ENCODE data around the gene CAMK2G.

The CAMK2G gene

GRCh38 chr10:73862011-73862410, 12.3 kb downstream of the CAMK2G start:
- no peak for DNase-seq

DNA sequence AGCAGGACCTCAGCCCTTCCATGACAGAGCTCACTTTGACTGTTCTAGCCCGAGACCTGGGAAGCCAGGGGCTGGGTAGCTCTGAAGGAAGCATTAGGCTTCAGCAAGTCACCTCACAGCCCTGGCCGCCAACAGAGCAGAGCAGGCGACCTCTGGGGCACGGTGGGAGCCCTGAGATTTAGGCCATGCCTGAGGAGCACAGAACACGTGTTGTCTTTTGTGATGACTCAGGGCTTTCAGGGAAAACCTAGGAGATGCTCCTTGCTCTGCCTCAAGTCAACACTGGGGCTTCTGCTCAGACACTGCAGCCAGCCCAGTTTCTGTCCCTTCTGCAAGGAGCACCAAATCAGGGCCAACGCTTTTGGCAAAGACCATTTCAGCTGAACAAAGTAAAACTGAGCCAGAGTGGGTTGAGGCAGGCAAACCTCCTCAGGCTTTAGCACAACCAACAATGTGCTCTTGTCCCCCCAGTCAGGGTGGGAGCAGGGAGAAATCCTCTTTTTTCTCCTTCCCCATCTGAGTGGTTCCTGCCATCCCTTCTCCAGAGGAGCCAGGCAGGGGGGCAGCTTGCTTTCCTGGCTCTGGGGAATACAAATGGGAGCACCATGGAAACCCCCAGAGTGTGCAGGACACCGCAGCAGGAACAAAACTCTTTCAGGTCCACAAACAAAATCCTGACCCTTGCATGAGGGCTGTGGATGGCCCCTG, 14.4 kb downstream of the CAMK2G start:
- DNase-seq: no peak

- DNase-seq: peak; percentile 52
Measured at GRCh38 chr10:73859428-73859783, 14.9 kb downstream of the CAMK2G start.

GRCh38 chr10:73858750-73859427, 15.5 kb downstream of the CAMK2G start:
- DNase-seq: no peak

GRCh38 chr10:73858013-73858708, 16.2 kb downstream of the CAMK2G start:
- no peak for DNase-seq

DNA sequence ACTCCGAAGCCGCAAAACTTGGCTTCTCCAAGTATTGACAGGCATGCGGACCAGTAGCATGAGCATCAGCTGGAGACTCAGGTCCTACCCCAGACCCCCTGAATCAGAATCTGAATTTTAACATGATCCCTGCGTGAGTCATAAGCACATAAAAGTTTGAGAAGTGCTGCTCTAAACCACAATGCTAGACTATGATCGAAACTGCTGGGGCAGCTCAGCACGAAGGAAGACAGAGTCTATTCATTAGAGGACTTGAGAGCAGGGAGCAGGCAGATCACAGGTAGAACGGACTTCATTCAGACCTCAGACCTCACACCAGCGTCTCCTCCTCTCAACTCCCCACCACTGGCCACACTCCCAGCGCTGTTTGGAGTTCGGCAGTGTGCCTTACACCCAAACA, 16.9 kb downstream of the CAMK2G start:
- no peak for DNase-seq

DNA sequence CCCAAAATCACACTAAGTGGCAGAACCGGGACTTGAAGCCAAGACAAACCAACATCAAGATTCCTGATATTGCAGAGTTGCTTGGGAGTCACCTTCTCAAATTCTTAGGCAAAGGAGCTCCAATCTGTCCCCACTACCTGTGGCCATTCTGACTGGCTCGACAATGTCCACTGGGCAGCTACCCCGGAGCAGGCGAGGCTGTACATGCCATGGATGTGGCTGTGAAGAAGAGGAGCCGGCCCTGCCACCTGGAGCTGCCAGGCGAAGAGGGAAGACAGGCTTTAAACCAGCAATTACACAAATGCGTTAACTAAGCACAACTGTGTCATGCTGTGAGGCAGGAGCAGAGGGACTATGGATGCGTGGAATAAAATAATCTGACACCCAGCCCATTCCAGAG, 18.1 kb downstream of the CAMK2G start:
- DNase-seq: no peak

- no peak for DNase-seq
Measured at GRCh38 chr10:73855413-73855812, 18.9 kb downstream of the CAMK2G start.

DNA sequence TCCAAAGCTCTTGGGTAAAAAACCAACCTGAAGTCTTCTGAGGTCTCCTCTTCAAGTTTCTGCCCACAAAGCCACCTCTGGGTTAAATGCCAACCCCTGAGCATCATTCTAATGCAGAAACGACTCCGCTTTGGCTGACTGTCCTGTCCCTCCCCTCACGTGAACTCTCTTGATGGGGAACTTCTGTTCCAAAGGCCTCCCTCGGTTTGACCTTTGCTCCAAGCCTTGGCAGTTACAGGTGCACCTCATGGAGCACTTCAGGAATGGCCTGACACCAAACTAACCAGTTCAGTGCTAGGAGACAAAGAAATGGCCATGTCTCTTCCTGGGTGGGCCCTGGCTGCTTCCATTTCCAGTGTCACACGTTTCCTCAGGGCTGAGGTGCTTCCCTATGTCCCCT, 20.0 kb downstream of the CAMK2G start:
- DNase-seq: no peak

DNA sequence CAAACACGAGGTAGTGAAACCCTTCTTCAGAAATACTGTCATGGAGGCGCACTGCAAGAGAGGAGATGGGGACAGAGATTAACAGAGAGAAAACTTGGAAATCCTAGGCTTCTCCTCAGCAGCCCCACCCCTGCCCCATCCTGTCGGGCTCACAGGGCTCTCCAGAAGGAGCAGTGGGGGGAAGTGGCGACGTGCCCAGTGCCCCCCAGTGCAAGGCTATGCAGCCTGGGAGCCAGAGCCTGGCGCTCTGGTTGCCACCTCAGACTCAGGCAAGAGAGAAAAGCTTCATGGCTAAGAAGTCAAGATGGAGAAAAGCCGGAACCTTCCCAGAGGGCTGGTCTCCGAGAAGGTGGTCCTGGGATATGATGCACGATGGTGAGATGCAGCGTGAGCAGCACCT, 21.2 kb downstream of the CAMK2G start:
- no peak for DNase-seq

- no peak for DNase-seq
Measured at GRCh38 chr10:73850863-73851461, 23.4 kb downstream of the CAMK2G start.

- DNase-seq: no peak
Measured at GRCh38 chr10:73850211-73850610, 24.1 kb downstream of the CAMK2G start.

- peak; percentile 92 for DNase-seq
Measured at GRCh38 chr10:73848821-73849489, 25.4 kb downstream of the CAMK2G start.

DNA sequence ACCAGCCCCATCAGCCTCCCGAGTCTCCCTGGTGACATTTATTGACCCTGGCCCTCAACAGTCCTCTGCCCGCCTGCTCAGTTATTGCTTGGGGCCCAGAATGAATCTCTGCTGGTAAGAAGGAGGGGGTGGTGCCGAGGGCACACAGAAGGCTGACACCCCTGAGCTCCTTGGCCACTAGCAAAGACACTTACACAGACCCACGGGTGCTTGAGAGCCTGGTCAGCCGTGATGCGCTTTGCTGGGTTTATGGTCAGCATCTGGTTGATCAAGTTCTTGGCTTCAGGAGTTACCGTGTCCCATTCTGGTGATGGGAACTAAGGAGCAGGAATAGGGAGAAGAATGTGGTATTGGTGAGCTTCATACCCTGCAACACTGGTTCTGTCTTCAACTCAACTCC, 27.3 kb downstream of the CAMK2G start:
- DNase-seq: no peak

DNA sequence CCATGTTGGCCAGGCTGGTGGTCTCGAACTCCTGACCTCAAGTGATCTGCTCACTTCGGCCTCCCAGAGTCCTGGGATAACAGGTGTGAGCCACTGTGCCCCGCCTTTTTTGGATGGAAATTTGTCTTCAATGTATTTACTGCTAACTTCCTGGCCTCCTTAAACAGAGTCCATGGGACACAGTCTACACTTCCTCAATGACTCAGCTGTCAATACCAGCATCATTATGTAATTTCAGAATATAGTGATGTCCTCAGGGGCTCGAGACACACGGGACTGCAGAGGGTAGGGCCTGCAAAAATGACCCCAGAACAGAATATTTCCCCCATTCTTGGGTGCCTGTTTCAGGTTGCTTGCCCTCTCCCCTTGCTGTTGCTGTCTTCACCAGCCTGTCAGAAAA, 31.1 kb downstream of the CAMK2G start:
- DNase-seq: no peak

DNA sequence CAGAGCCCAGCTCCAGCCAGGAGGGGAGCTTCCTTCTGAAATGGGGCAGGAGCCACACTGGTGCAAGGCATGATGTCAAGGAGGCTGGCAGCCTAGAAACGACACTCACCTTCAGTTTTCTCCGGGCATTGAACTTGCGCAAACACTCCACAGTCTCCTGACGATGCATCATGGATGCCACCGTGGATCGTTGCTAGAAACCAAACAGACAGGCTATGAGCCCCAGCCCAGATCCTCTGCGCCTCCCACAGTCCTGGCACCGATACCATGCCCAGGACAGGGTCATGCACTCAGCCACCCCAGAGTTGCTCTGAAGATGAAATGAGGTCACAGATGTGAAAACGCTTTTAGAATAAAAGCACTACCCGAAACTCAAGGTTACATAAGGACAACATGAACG, 32.0 kb downstream of the CAMK2G start:
- DNase-seq: no peak

- DNase-seq: no peak
Measured at GRCh38 chr10:73841526-73842285, 32.6 kb downstream of the CAMK2G start.

GRCh38 chr10:73841061-73841421, 33.3 kb downstream of the CAMK2G start:
- no peak for DNase-seq

- no peak for DNase-seq
Measured at GRCh38 chr10:73840403-73841060, 33.8 kb downstream of the CAMK2G start.

- DNase-seq: no peak
Measured at GRCh38 chr10:73840056-73840402, 34.3 kb downstream of the CAMK2G start.

GRCh38 chr10:73839276-73839966, 34.9 kb downstream of the CAMK2G start:
- no peak for DNase-seq
